NT2/D1 (cell line): ENCODE results near the gene ABCA5.

Source experiments
- YY1 ChIP-seq: IDR thresholded peaks from 2 replicates; pipeline ENCODE4 v1.6.1; 2011; ENCODE audit not compliant: insufficient read length, insufficient read depth
- ZNF274 ChIP-seq: IDR thresholded peaks from 2 replicates; pipeline ENCODE4 v1.6.1; 2011; ENCODE audit warnings: mild to moderate bottlenecking, low read depth, low read length

DNA sequence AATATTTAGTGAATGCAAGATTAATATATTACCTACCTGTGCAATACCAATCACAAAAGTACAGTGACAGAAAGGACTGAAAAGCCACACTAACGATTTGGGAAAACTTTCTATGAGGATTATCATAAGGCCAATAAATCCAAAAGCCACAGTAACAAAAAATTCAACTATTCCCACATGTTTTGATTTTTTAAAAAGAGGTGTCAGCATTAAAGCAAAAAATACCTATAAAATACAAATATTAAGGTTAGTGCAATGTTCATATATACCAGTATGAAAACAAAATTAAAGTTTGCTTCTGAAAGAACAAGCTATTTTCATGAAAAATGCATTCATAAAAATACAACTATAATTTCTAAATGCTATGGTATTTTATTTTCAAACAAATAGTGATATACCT, 24.3 kb downstream of the ABCA5 start:
- TF ChIP-seq ZNF274 (no peak), YY1 (no peak)
